Smooth muscle cell (in vitro differentiated cells): ENCODE measurements around the gene NUMB. TPM values are rescaled to one million over a fixed set of nuclear protein-coding genes. Genes with fewer than 3 reads are reported as not detected.

Experiments
- DNase-seq: peaks from one replicate; lab custom pipeline; 2025; ENCODE audit not compliant: unreplicated experiment; lab: John Stamatoyannopoulos, UW
- H2AFZ ChIP-seq: fragments of 200-600 bp; sonication (generic); 2 replicates; pipeline ENCODE4 v1.6.0; 2016; ENCODE audit warnings: antibody characterized with exemption, low read depth, mild to moderate bottlenecking
- H3F3A ChIP-seq: fragments of 200-600 bp; sonication (generic); 2 replicates; pipeline ENCODE4 v1.6.0; 2017; ENCODE audit warnings: antibody characterized with exemption, low read depth
- H3K27ac ChIP-seq: fragments of 200-600 bp; sonication (generic); 2 replicates; pipeline ENCODE4 v1.5.1; 2016; ENCODE audit warnings: low read depth, mild to moderate bottlenecking
- H3K27me3 ChIP-seq: fragments of 200-600 bp; sonication (generic); 2 replicates; pipeline ENCODE4 v1.6.1; 2016; ENCODE audit warnings: low read depth, mild to moderate bottlenecking
- H3K36me3 ChIP-seq: fragments of 200-600 bp; sonication (generic); 2 replicates; pipeline ENCODE4 v1.5.1; 2016; ENCODE audit warnings: low read depth
- H3K4me1 ChIP-seq: fragments of 200-600 bp; sonication (generic); 2 replicates; pipeline ENCODE4 v1.5.1; 2016; ENCODE audit warnings: low read depth
- H3K4me2 ChIP-seq: fragments of 200-600 bp; sonication (generic); 2 replicates; pipeline ENCODE4 v1.6.0; 2016; ENCODE audit warnings: mild to moderate bottlenecking
- H3K4me3 ChIP-seq: fragments of 200-600 bp; sonication (generic); 2 replicates; pipeline ENCODE4 v1.5.1; 2016; ENCODE audit warnings: mild to moderate bottlenecking
- H3K79me2 ChIP-seq: fragments of 200-600 bp; sonication (generic); 2 replicates; pipeline ENCODE4 v1.6.0; 2016; ENCODE audit warnings: low read depth, mild to moderate bottlenecking
- H3K9ac ChIP-seq: fragments of 200-600 bp; sonication (generic); 2 replicates; pipeline ENCODE4 v1.6.0; 2016; ENCODE audit warnings: low read depth
- H3K9me3 ChIP-seq: fragments of 200-600 bp; sonication (generic); replicated peaks from 2 replicates; pipeline ENCODE4 v1.5.1; 2016; ENCODE audit warnings: low read depth
- H4K20me1 ChIP-seq: fragments of 200-600 bp; sonication (generic); 2 replicates; pipeline ENCODE4 v1.6.0; 2016; ENCODE audit warnings: low read depth
- WGBS: methylation state at CpG from one replicate; pipeline ENCODE4 v1.1.7; 2016; ENCODE audit warnings: low lambda C conversion rate; 5-methylcytosine and 5-hydroxymethylcytosine counted together
- polyA plus RNA-seq: library from polyadenylated mRNA; unstranded; fragments of >200 nt; fragmentation: Nextera tagmentation; extraction: Ambion mirVana; gene quantifications from 2 replicates; pipeline ENCODE4 v1.2.1, GENCODE V29; 2016
- small RNA-seq: library from RNA; depleted of rRNA; stranded (forward); fragments of <200 nt; gene quantifications from one replicate; pipeline ENCODE3, GENCODE V24; 2014
- total RNA-seq: library from RNA; depleted of rRNA; stranded (reverse); fragments of >200 nt; gene quantifications from 2 replicates; pipeline ENCODE4 v1.2.3, GENCODE V29; 2014
- TF ChIP-seq, protein P1 (sequence below): fragments of 200-600 bp; sonication (generic); IDR thresholded peaks from 2 replicates; pipeline ENCODE4 v1.5.1; 2017; ENCODE audit warnings: borderline replicate concordance, mild to moderate bottlenecking, antibody characterized with exemption; ENCODE audit not compliant: insufficient read depth, poor library complexity, severe bottlenecking

Gene NUMB
- total and polyA plus RNA-seq, 2 experiments from 2014 or later = 34.5 to 57.4 TPM

GRCh38 chr14:73230051-73230450, 228.3 kb downstream of the NUMB start:
- no peak for DNase-seq
- 97% methylated on average over 6 of the region's 6 CpGs for WGBS
- no peaks in the 10 kb centered on the region for H3K9me3 ChIP-seq
- H3K27me3 ChIP-seq = peaks cover 25% of the 10 kb centered on the region
- no peak overlapping the region for H3K9ac ChIP-seq
- peaks cover 5% of the 10 kb centered on the region for H3K4me1 ChIP-seq
- no peak overlapping the region for H3K27ac ChIP-seq
- no peaks in the 10 kb centered on the region for H4K20me1 ChIP-seq
- no peak overlapping the region for H3K4me2 ChIP-seq
- H3K4me3 ChIP-seq = no peak overlapping the region
- no peaks in the 10 kb centered on the region for H3F3A ChIP-seq
- TF ChIP-seq, protein P1, sequence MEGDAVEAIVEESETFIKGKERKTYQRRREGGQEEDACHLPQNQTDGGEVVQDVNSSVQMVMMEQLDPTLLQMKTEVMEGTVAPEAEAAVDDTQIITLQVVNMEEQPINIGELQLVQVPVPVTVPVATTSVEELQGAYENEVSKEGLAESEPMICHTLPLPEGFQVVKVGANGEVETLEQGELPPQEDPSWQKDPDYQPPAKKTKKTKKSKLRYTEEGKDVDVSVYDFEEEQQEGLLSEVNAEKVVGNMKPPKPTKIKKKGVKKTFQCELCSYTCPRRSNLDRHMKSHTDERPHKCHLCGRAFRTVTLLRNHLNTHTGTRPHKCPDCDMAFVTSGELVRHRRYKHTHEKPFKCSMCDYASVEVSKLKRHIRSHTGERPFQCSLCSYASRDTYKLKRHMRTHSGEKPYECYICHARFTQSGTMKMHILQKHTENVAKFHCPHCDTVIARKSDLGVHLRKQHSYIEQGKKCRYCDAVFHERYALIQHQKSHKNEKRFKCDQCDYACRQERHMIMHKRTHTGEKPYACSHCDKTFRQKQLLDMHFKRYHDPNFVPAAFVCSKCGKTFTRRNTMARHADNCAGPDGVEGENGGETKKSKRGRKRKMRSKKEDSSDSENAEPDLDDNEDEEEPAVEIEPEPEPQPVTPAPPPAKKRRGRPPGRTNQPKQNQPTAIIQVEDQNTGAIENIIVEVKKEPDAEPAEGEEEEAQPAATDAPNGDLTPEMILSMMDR = no peak
- no peak overlapping the region for H2AFZ ChIP-seq
- H3K79me2 ChIP-seq = no peaks in the 10 kb centered on the region
- no peaks in the 10 kb centered on the region for H3K36me3 ChIP-seq

DNA sequence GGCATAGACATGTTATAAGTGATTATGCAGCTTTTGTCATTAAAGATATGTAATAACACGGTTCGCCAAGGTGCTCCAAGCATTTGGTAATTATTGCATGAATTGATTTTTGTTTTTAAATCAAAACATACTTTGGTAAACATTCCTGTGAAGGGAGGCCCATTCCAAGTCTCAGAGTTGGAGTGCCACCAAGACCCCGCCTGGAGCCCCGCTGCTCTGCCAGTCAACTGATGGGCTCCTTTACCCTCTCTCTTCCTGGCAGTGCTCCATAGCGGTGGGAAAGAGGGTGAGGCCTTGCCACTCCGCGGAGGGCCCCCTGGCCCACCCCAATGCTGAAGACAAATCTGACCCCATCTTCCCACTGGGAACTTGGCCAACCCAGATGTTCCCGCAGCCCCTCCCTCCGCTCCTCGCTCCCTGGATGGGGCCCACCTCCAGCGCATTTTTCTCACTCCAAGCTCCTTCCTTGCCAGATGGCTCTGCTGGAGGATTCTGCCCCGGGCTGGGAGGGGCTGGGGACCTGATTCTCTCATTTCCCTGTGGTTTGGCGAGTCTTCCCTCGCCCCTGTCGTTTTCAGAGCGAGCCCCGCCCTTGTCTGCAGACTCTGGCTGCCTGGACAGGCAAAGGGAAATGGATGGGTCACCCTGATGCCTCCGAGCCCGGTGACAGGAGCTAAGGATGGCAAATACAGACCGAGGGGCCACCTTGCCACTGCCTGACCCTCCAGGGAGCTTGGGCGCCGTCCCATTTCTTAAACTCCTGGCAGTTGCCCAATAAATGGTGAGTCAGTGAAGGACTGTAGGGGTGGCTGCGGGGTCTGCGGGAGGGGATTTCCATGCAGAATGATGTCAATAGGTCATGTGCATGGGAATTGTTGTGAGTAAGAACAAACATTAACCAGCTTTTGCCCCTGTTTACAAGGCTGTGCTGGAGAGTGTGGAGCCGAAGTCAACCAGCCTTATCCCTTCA, 230.2 kb downstream of the NUMB start:
- peak overlapping the region; percentile 71 for H3K27ac ChIP-seq
- WGBS = 63% methylated on average over 23 of the region's 25 CpGs
- TF ChIP-seq, protein P1 = no peak

GRCh38 chr14:73225496-73225895, 232.8 kb downstream of the NUMB start:
- no peak overlapping the region for H3K4me2 ChIP-seq
- no peak overlapping the region for H3K9ac ChIP-seq
- H3K9me3 ChIP-seq = no peaks in the 10 kb centered on the region
- H3K27ac ChIP-seq = no peak overlapping the region
- H2AFZ ChIP-seq = no peak overlapping the region
- no peak overlapping the region for H3K4me3 ChIP-seq
- H3F3A ChIP-seq = no peaks in the 10 kb centered on the region
- no peaks in the 10 kb centered on the region for H3K27me3 ChIP-seq
- H3K36me3 ChIP-seq = no peaks in the 10 kb centered on the region
- H3K79me2 ChIP-seq = no peaks in the 10 kb centered on the region
- TF ChIP-seq, protein P1 = no peak
- 94% methylated on average over 4 of the region's 4 CpGs for WGBS
- H3K4me1 ChIP-seq = peaks cover 14% of the 10 kb centered on the region
- no peaks in the 10 kb centered on the region for H4K20me1 ChIP-seq
- no peak for DNase-seq

More for the DNA sequence above, 230.2 kb downstream of the NUMB start:
- Histone ChIP-seq H3K36me3 (no peaks in the 10 kb centered on the region), H3K4me1 (peaks cover 4% of the 10 kb centered on the region), H3K79me2 (no peaks in the 10 kb centered on the region), H3K4me3 (no peak overlapping the region), H3K9ac (peak overlapping the region; percentile 60), H3K27me3 (peaks cover 5% of the 10 kb centered on the region), H2AFZ (no peak overlapping the region), H3K4me2 (peak overlapping the region; percentile 34), H3K9me3 (no peaks in the 10 kb centered on the region), H4K20me1 (no peaks in the 10 kb centered on the region), H3F3A (no peaks in the 10 kb centered on the region)
- peak; percentile 45 for DNase-seq

Small RNA genes within 50 kb of the gene (small RNA-seq; reads per million reads assigned to genes)
- not detected for gene RNU6-419P

Other genes starting within 250 kb of the NUMB start
- 1.5 and 4.3 TPM in 2 replicates for gene PAPLN, start 221.0 kb downstream of the NUMB start, total RNA-seq
- 3.3 and 4.3 TPM in 2 replicates for gene PAPLN, start 221.0 kb downstream of the NUMB start, polyA plus RNA-seq
- 2.7 and 5.7 TPM in 2 replicates for gene RIOX1, start 32.4 kb upstream of the NUMB start, total RNA-seq
- gene RIOX1, start 32.4 kb upstream of the NUMB start, polyA plus RNA-seq = 7.9 and 10.6 TPM in 2 replicates
- 7.9 and 13.1 TPM in 2 replicates for gene ACOT1, start 78.6 kb upstream of the NUMB start, total RNA-seq
- 4.3 and 7.3 TPM in 2 replicates for gene ACOT1, start 78.6 kb upstream of the NUMB start, polyA plus RNA-seq
- not detected in 2 replicates for gene HEATR4, start 100.4 kb upstream of the NUMB start, total RNA-seq
- 0.19 and 0.51 TPM in 2 replicates for gene HEATR4, start 100.4 kb upstream of the NUMB start, polyA plus RNA-seq
- 12.1 and 14.7 TPM in 2 replicates for gene ACOT2, start 110.7 kb upstream of the NUMB start, total RNA-seq
- 17.1 and 20.5 TPM in 2 replicates for gene ACOT2, start 110.7 kb upstream of the NUMB start, polyA plus RNA-seq
- 0.54 and 0.94 TPM in 2 replicates for gene ACOT4, start 133.3 kb upstream of the NUMB start, total RNA-seq
- gene ACOT4, start 133.3 kb upstream of the NUMB start, polyA plus RNA-seq = 0.52 and 1.0 TPM in 2 replicates
- not detected in 2 replicates for gene ACOT6, start 154.0 kb upstream of the NUMB start, total RNA-seq
- 0.21 TPM in 1 of 2 replicates, not detected in the other for gene ACOT6, start 154.0 kb upstream of the NUMB start, polyA plus RNA-seq
- gene DNAL1, start 186.4 kb upstream of the NUMB start, total RNA-seq = 10.4 and 32.7 TPM in 2 replicates
- 12.2 and 12.6 TPM in 2 replicates for gene DNAL1, start 186.4 kb upstream of the NUMB start, polyA plus RNA-seq